ENCODE results near the gene NBR1.
"Not testable (repeated sequence)": the region's sequence is repeated elsewhere in the genome, so short reads cannot be mapped to it uniquely, and the experiment has no call there.

Gene NBR1

GRCh38 chr17:43170766-43171585 lies at the start of gene NBR1:
Gene NBR1 (plus strand): TSS chr17:43171214. CDS start chr17:43175800, 4,586 bp downstream.
- DNase-seq (ENCODE audit: insufficient read length, low spot score) (peak; percentile 82), FAIRE-seq (peak; percentile 45)
- TF ChIP-seq POLR2A (IDR thresholded peaks at IDR 0.05; ENCODE audit: low read depth, low read length) = peak; percentile 54

GRCh38 chr17:43125133-43125966 lies 45.7 kb upstream of the NBR1 start, which contains the start of gene BRCA1:
Gene BRCA1 (minus strand): TSS chr17:43125364. CDS start chr17:43124096, 1,268 bp downstream.
- TF ChIP-seq POLR2A (IDR thresholded peaks at IDR 0.05; ENCODE audit: low read depth, low read length) = peak; percentile 56
- peak; percentile 77 for FAIRE-seq
- peak; percentile 99 for DNase-seq (ENCODE audit: insufficient read length, low spot score)

- no peak for FAIRE-seq
- DNase-seq (ENCODE audit: insufficient read length, low spot score) = no peak
- TF ChIP-seq POLR2A (IDR thresholded peaks at IDR 0.05; ENCODE audit: low read depth, low read length) = no peak
These were observed 44.8 kb upstream of the NBR1 start for GRCh38 chr17:43125967-43126910.

GRCh38 chr17:43126911-43127290 lies 44.1 kb upstream of the NBR1 start:
- no peak for DNase-seq (ENCODE audit: insufficient read length, low spot score)
- no peak for FAIRE-seq
- no peak for TF ChIP-seq POLR2A (IDR thresholded peaks at IDR 0.05; ENCODE audit: low read depth, low read length)

- FAIRE-seq; DNase-seq (ENCODE audit: insufficient read length, low spot score): not testable (repeated sequence)
These were observed 43.6 kb upstream of the NBR1 start for GRCh38 chr17:43127333-43127876.

- no peak for FAIRE-seq
These were observed 41.4 kb upstream of the NBR1 start for GRCh38 chr17:43129671-43130010.

GRCh38 chr17:43132117-43132516 lies 38.9 kb upstream of the NBR1 start:
- TF ChIP-seq POLR2A (IDR thresholded peaks at IDR 0.05; ENCODE audit: low read depth, low read length) = no peak
- FAIRE-seq = no peak

More at GRCh38 chr17:43129671-43130010, 41.4 kb upstream of the NBR1 start:
- no peak for DNase-seq (ENCODE audit: insufficient read length, low spot score)
- no peak for TF ChIP-seq POLR2A (IDR thresholded peaks at IDR 0.05; ENCODE audit: low read depth, low read length)

GRCh38 chr17:43133439-43133838 lies 37.6 kb upstream of the NBR1 start:
- not testable (repeated sequence) for DNase-seq (ENCODE audit: insufficient read length, low spot score); FAIRE-seq

More at GRCh38 chr17:43132117-43132516, 38.9 kb upstream of the NBR1 start:
- no peak for DNase-seq (ENCODE audit: insufficient read length, low spot score)

GRCh38 chr17:43134774-43135453 lies 36.1 kb upstream of the NBR1 start:
- FAIRE-seq = no peak
- TF ChIP-seq POLR2A (IDR thresholded peaks at IDR 0.05; ENCODE audit: low read depth, low read length) = no peak
- no peak for DNase-seq (ENCODE audit: insufficient read length, low spot score)

- FAIRE-seq = no peak
- no peak for DNase-seq (ENCODE audit: insufficient read length, low spot score)
- TF ChIP-seq POLR2A (IDR thresholded peaks at IDR 0.05; ENCODE audit: low read depth, low read length) = no peak
These were observed 35.6 kb upstream of the NBR1 start for GRCh38 chr17:43135454-43135819.

GRCh38 chr17:43136574-43136973 lies 34.4 kb upstream of the NBR1 start:
- FAIRE-seq; DNase-seq (ENCODE audit: insufficient read length, low spot score): not testable (repeated sequence)

GRCh38 chr17:43138531-43138930 lies 32.5 kb upstream of the NBR1 start:
- DNase-seq (ENCODE audit: insufficient read length, low spot score); FAIRE-seq: not testable (repeated sequence)
